Measurements from ENCODE around the gene MIDN.

The MIDN gene

GRCh38 chr19:1248786-1249297 is 459 bp downstream of the MIDN start (continued):
- TF ChIP-seq ZNF510 (tag by site-specific recombination; IDR thresholded peaks at IDR 0.05; ENCODE audit: insufficient replicate concordance) (no peak), MZF1 (tag by site-specific recombination; IDR thresholded peaks at IDR 0.05; ENCODE audit: borderline replicate concordance) (no peak), ZNF621 (tag by site-specific recombination; IDR thresholded peaks at IDR 0.05) (no peak), ZNF670 (tag by site-specific recombination; IDR thresholded peaks at IDR 0.05; ENCODE audit: low read depth) (no peak), ZNF146 (tag by site-specific recombination; IDR thresholded peaks at IDR 0.05) (no peak), ZNF223 (tag by site-specific recombination; IDR thresholded peaks at IDR 0.05) (no peak), KLF16 (tag by site-specific recombination; IDR thresholded peaks at IDR 0.05) (peak; percentile 90), ZBTB6 (tag by site-specific recombination; IDR thresholded peaks at IDR 0.05) (no peak), ZBTB1 (tag by site-specific recombination; IDR thresholded peaks at IDR 0.05) (0 out of 2 replicates have a peak, but pooled peaks have one; percentile 46), MYNN (tag by site-specific recombination; IDR thresholded peaks at IDR 0.05; ENCODE audit: borderline replicate concordance) (no peak), TRIM28 (IDR thresholded peaks at IDR 0.05; ENCODE audit: borderline replicate concordance, low read length) (no peak), ZNF280C (tag by site-specific recombination; IDR thresholded peaks at IDR 0.05) (no peak), ZNF677 (tag by site-specific recombination; IDR thresholded peaks at IDR 0.05) (0 out of 2 replicates have a peak, but pooled peaks have one; percentile 11), ZBTB20 (tag by site-specific recombination; IDR thresholded peaks at IDR 0.05) (no peak), ZNF544 (tag by site-specific recombination; IDR thresholded peaks at IDR 0.05) (no peak), ZNF558 (tag by site-specific recombination; IDR thresholded peaks at IDR 0.05) (no peak), ZNF248 (tag by site-specific recombination; IDR thresholded peaks at IDR 0.05) (no peak), KLF7 (tag by site-specific recombination; IDR thresholded peaks at IDR 0.05; ENCODE audit: borderline replicate concordance) (0 out of 2 replicates have a peak, but pooled peaks have one; percentile 45), ZNF837 (tag by site-specific recombination; IDR thresholded peaks at IDR 0.05) (no peak), ZNF777 (tag by site-specific recombination; IDR thresholded peaks at IDR 0.05; ENCODE audit: borderline replicate concordance) (no peak), HIC1 (tag by site-specific recombination; IDR thresholded peaks at IDR 0.05) (peak; percentile 68), SCRT2 (tag by site-specific recombination; IDR thresholded peaks at IDR 0.05) (no peak)
- TF ChIP-seq, protein P1, sequence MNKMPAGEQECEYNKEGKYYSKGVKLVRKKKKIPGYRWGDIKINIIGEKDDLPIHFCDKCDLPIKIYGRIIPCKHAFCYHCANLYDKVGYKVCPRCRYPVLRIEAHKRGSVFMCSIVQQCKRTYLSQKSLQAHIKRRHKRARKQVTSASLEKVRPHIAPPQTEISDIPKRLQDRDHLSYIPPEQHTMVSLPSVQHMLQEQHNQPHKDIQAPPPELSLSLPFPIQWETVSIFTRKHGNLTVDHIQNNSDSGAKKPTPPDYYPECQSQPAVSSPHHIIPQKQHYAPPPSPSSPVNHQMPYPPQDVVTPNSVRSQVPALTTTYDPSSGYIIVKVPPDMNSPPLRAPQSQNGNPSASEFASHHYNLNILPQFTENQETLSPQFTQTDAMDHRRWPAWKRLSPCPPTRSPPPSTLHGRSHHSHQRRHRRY (tag by site-specific recombination; IDR thresholded peaks at IDR 0.05), result no peak
- TF ChIP-seq, protein P2, sequence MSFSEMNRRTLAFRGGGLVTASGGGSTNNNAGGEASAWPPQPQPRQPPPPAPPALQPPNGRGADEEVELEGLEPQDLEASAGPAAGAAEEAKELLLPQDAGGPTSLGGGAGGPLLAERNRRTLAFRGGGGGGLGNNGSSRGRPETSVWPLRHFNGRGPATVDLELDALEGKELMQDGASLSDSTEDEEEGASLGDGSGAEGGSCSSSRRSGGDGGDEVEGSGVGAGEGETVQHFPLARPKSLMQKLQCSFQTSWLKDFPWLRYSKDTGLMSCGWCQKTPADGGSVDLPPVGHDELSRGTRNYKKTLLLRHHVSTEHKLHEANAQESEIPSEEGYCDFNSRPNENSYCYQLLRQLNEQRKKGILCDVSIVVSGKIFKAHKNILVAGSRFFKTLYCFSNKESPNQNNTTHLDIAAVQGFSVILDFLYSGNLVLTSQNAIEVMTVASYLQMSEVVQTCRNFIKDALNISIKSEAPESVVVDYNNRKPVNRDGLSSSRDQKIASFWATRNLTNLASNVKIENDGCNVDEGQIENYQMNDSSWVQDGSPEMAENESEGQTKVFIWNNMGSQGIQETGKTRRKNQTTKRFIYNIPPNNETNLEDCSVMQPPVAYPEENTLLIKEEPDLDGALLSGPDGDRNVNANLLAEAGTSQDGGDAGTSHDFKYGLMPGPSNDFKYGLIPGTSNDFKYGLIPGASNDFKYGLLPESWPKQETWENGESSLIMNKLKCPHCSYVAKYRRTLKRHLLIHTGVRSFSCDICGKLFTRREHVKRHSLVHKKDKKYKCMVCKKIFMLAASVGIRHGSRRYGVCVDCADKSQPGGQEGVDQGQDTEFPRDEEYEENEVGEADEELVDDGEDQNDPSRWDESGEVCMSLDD (tag by site-specific recombination; IDR thresholded peaks at IDR 0.05), result peak; percentile 30
- TF ChIP-seq, protein P3, sequence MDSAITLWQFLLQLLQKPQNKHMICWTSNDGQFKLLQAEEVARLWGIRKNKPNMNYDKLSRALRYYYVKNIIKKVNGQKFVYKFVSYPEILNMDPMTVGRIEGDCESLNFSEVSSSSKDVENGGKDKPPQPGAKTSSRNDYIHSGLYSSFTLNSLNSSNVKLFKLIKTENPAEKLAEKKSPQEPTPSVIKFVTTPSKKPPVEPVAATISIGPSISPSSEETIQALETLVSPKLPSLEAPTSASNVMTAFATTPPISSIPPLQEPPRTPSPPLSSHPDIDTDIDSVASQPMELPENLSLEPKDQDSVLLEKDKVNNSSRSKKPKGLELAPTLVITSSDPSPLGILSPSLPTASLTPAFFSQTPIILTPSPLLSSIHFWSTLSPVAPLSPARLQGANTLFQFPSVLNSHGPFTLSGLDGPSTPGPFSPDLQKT (IDR thresholded peaks at IDR 0.05; ENCODE audit: borderline replicate concordance, low read depth, low read length), result no peak
- TF ChIP-seq, protein P4, sequence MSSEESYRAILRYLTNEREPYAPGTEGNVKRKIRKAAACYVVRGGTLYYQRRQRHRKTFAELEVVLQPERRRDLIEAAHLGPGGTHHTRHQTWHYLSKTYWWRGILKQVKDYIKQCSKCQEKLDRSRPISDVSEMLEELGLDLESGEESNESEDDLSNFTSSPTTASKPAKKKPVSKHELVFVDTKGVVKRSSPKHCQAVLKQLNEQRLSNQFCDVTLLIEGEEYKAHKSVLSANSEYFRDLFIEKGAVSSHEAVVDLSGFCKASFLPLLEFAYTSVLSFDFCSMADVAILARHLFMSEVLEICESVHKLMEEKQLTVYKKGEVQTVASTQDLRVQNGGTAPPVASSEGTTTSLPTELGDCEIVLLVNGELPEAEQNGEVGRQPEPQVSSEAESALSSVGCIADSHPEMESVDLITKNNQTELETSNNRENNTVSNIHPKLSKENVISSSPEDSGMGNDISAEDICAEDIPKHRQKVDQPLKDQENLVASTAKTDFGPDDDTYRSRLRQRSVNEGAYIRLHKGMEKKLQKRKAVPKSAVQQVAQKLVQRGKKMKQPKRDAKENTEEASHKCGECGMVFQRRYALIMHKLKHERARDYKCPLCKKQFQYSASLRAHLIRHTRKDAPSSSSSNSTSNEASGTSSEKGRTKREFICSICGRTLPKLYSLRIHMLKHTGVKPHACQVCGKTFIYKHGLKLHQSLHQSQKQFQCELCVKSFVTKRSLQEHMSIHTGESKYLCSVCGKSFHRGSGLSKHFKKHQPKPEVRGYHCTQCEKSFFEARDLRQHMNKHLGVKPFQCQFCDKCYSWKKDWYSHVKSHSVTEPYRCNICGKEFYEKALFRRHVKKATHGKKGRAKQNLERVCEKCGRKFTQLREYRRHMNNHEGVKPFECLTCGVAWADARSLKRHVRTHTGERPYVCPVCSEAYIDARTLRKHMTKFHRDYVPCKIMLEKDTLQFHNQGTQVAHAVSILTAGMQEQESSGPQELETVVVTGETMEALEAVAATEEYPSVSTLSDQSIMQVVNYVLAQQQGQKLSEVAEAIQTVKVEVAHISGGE (tag by site-specific recombination; conservative IDR thresholded peaks at IDR 0.05; ENCODE audit: low read depth), result no peak
